HEK293T (cell line): ENCODE results near the gene L1CAM.

Source experiments
- ARNT ChIP-seq: fragments of 450-650 bp; IDR thresholded peaks from 2 replicates; pipeline ENCODE4 v1.6.1; 2017; ENCODE audit warnings: mild to moderate bottlenecking
- BHLHE40 ChIP-seq: fragments of 450-650 bp; IDR thresholded peaks from 2 replicates; pipeline ENCODE4 v1.6.1; 2016; ENCODE audit warnings: mild to moderate bottlenecking, moderate library complexity, borderline replicate concordance
- ELF4 ChIP-seq: fragments of 450-650 bp; IDR thresholded peaks from 2 replicates; pipeline ENCODE4 v1.6.1; 2017; ENCODE audit warnings: antibody characterized with exemption
- FOXK2 ChIP-seq: fragments of 450-650 bp; IDR thresholded peaks from 2 replicates; pipeline ENCODE4 v1.6.1; 2016; ENCODE audit warnings: mild to moderate bottlenecking
- FOXM1 ChIP-seq: fragments of 450-650 bp; IDR thresholded peaks from 2 replicates; pipeline ENCODE4 v1.6.1; 2017; ENCODE audit warnings: mild to moderate bottlenecking, borderline replicate concordance
- HDGF ChIP-seq: fragments of 450-650 bp; IDR thresholded peaks from 2 replicates; pipeline ENCODE4 v1.6.1; 2017; ENCODE audit warnings: antibody characterized with exemption, borderline replicate concordance
- NFRKB ChIP-seq: fragments of 450-650 bp; IDR thresholded peaks from 2 replicates; pipeline ENCODE4 v1.6.1; 2016; ENCODE audit warnings: mild to moderate bottlenecking, moderate library complexity
- PKNOX1 ChIP-seq: fragments of 450-650 bp; IDR thresholded peaks from 2 replicates; pipeline ENCODE4 v1.6.1; 2016
- SP1 ChIP-seq: fragments of 450-650 bp; IDR thresholded peaks from 2 replicates; pipeline ENCODE4 v1.6.1; 2017
- SUZ12 ChIP-seq: fragments of 450-650 bp; IDR thresholded peaks from 2 replicates; pipeline ENCODE4 v1.6.1; 2016; ENCODE audit warnings: mild to moderate bottlenecking
- TARDBP ChIP-seq: fragments of 450-650 bp; IDR thresholded peaks from 2 replicates; pipeline ENCODE4 v1.6.1; 2016

- TF ChIP-seq SP1: no peak
- no peak for TF ChIP-seq ELF4
- TF ChIP-seq FOXK2: no peak
- TF ChIP-seq TARDBP: no peak
- TF ChIP-seq BHLHE40: no peak
- no peak for TF ChIP-seq HDGF
- no peak for TF ChIP-seq ARNT
- TF ChIP-seq FOXM1: no peak
- TF ChIP-seq SUZ12: no peak
- TF ChIP-seq NFRKB: no peak
- TF ChIP-seq PKNOX1: no peak
Measured at GRCh38 chrX:153932220-153932915, 46.4 kb upstream of the L1CAM start.
